Cardiac muscle cell (in vitro differentiated cells and primary cell): Measurements from ENCODE around the gene ARHGAP15. TPM values are rescaled to one million over a fixed set of nuclear protein-coding genes. Genes with fewer than 3 reads are reported as not detected.

Experiments used
- DNase-seq, 2 donors: peaks; one replicate each; pipeline versions ENCODE4 v3.0.0 to v3.0.0-alpha.2; 2010 to 2017; ENCODE audit warnings: low read depth in 1 of 2, low spot score in 1 of 2
- H3K27ac ChIP-seq: fragments of 200-600 bp; sonication (generic); 2 replicates; pipeline ENCODE4 v1.5.1; 2016
- H3K27me3 ChIP-seq: fragments of 200-600 bp; sonication (generic); 2 replicates; pipeline ENCODE4 v1.6.0; 2016; ENCODE audit warnings: control low read depth
- H3K36me3 ChIP-seq: fragments of 200-600 bp; sonication (generic); 2 replicates; pipeline ENCODE4 v1.5.1; 2016; ENCODE audit warnings: control low read depth
- H3K4me1 ChIP-seq: fragments of 200-600 bp; sonication (generic); 2 replicates; pipeline ENCODE4 v1.8.1; 2017; ENCODE audit warnings: low read depth, mild to moderate bottlenecking, mixed run types
- H3K4me3 ChIP-seq: fragments of 200-600 bp; sonication (generic); 2 replicates; pipeline ENCODE4 v1.5.1; 2016; ENCODE audit warnings: mild to moderate bottlenecking
- H3K9me3 ChIP-seq: fragments of 200-600 bp; sonication (generic); 2 replicates; pipeline ENCODE4 v1.5.1; 2017; ENCODE audit warnings: low read depth, mild to moderate bottlenecking, control low read depth
- CTCF ChIP-seq: IDR thresholded peaks from 2 replicates; pipeline ENCODE4 v1.5.1; 2012; ENCODE audit warnings: low read depth, mild to moderate bottlenecking, low read length
- polyA plus RNA-seq: library from polyadenylated mRNA; unstranded; fragments of >200 nt; fragmentation: Nextera tagmentation; extraction: Ambion mirVana; gene quantifications from 2 replicates; pipeline ENCODE4 v1.2.1, GENCODE V29; 2016
- total RNA-seq: library from RNA; depleted of rRNA; stranded (reverse); fragments of >200 nt; gene quantifications from 2 replicates; pipeline ENCODE4 v1.2.3, GENCODE V29; 2016

The ARHGAP15 gene
- total and polyA plus RNA-seq, 2 experiments from 2014 or later, result not detected

- Histone ChIP-seq H3K4me3 (no peak overlapping the region), H3K27ac (no peak overlapping the region), H3K9me3 (no peaks in the 10 kb centered on the region), H3K27me3 (no peaks in the 10 kb centered on the region), H3K36me3 (no peaks in the 10 kb centered on the region), H3K4me1 (no peaks in the 10 kb centered on the region)
- TF ChIP-seq CTCF, result no peak
- DNase-seq, result no peak
Observed at GRCh38 chr2:143603035-143603655, 473.9 kb downstream of the ARHGAP15 start.

GRCh38 chr2:143603846-143604565 lies 474.8 kb downstream of the ARHGAP15 start:
- no peak overlapping the region for H3K4me3 ChIP-seq
- H3K9me3 ChIP-seq, result no peaks in the 10 kb centered on the region
- H3K27ac ChIP-seq, result no peak overlapping the region

GRCh38 chr2:143604566-143604959 lies 475.3 kb downstream of the ARHGAP15 start:
- no peak for TF ChIP-seq CTCF
- Histone ChIP-seq H3K27ac (no peak overlapping the region), H3K4me3 (no peak overlapping the region), H3K27me3 (no peaks in the 10 kb centered on the region), H3K9me3 (no peaks in the 10 kb centered on the region), H3K36me3 (no peaks in the 10 kb centered on the region), H3K4me1 (no peaks in the 10 kb centered on the region)
- DNase-seq, result peak in 1 of 2 donors; percentile 5

More at GRCh38 chr2:143603846-143604565, 474.8 kb downstream of the ARHGAP15 start:
- Histone ChIP-seq H3K4me1 (no peaks in the 10 kb centered on the region), H3K36me3 (no peaks in the 10 kb centered on the region), H3K27me3 (no peaks in the 10 kb centered on the region)
- TF ChIP-seq CTCF, result no peak
- peak in 1 of 2 donors; percentile 10 for DNase-seq

- H3K9me3 ChIP-seq, result no peaks in the 10 kb centered on the region
- no peaks in the 10 kb centered on the region for H3K27me3 ChIP-seq
- no peak for TF ChIP-seq CTCF
- no peak overlapping the region for H3K4me3 ChIP-seq
- no peaks in the 10 kb centered on the region for H3K4me1 ChIP-seq
- no peaks in the 10 kb centered on the region for H3K36me3 ChIP-seq
- peak in 1 of 2 donors; percentile 30 for DNase-seq
- H3K27ac ChIP-seq, result no peak overlapping the region
Observed at GRCh38 chr2:143607231-143608062, 478.2 kb downstream of the ARHGAP15 start.

GRCh38 chr2:143608063-143608423 lies 478.8 kb downstream of the ARHGAP15 start:
- Histone ChIP-seq H3K36me3 (no peaks in the 10 kb centered on the region), H3K4me3 (no peak overlapping the region), H3K27me3 (no peaks in the 10 kb centered on the region), H3K27ac (no peak overlapping the region), H3K9me3 (no peaks in the 10 kb centered on the region), H3K4me1 (no peaks in the 10 kb centered on the region)
- no peak for TF ChIP-seq CTCF
- no peak for DNase-seq
